Measurements from ENCODE around the gene SOST.

Gene SOST

GRCh38 chr17:43741636-43742035 lies 17.0 kb downstream of the SOST start:
- DNase-seq (ENCODE audit: low read depth in 2 of 2) = no peak

GRCh38 chr17:43740541-43740940 lies 18.1 kb downstream of the SOST start:
- no peak for DNase-seq (ENCODE audit: low read depth in 2 of 2)

- DNase-seq (ENCODE audit: low read depth in 2 of 2) = no peak
Measured at GRCh38 chr17:43737722-43738121, 20.9 kb downstream of the SOST start.

GRCh38 chr17:43736389-43736788 lies 22.2 kb downstream of the SOST start:
- no peak for DNase-seq (ENCODE audit: low read depth in 2 of 2)

- DNase-seq (ENCODE audit: low read depth in 2 of 2) = no peak
Measured at GRCh38 chr17:43734376-43734775, 24.2 kb downstream of the SOST start.

- no peak for DNase-seq (ENCODE audit: low read depth in 2 of 2)
Measured at GRCh38 chr17:43733956-43734355, 24.6 kb downstream of the SOST start.

- DNase-seq (ENCODE audit: low read depth in 2 of 2) = no peak
Measured at GRCh38 chr17:43732958-43733357, 25.6 kb downstream of the SOST start.

- DNase-seq (ENCODE audit: low read depth in 2 of 2) = no peak
Measured at GRCh38 chr17:43728081-43728480, 30.5 kb downstream of the SOST start.

GRCh38 chr17:43723697-43724359 lies 34.8 kb downstream of the SOST start:
- no peak for DNase-seq (ENCODE audit: low read depth in 2 of 2)

GRCh38 chr17:43722870-43723665 lies 35.5 kb downstream of the SOST start:
- DNase-seq (ENCODE audit: low read depth in 2 of 2) = no peak

GRCh38 chr17:43722269-43722619 lies 36.3 kb downstream of the SOST start:
- DNase-seq (ENCODE audit: low read depth in 2 of 2) = no peak

- DNase-seq (ENCODE audit: low read depth in 2 of 2) = no peak
Measured at GRCh38 chr17:43721537-43722268, 36.9 kb downstream of the SOST start.

- peak; percentile 63 to 66 for DNase-seq (ENCODE audit: low read depth in 2 of 2)
Measured at GRCh38 chr17:43720311-43721060, 38.1 kb downstream of the SOST start.

GRCh38 chr17:43719578-43719977 lies 39.0 kb downstream of the SOST start:
- no peak for DNase-seq (ENCODE audit: low read depth in 2 of 2)

GRCh38 chr17:43718544-43718943 lies 40.0 kb downstream of the SOST start:
- DNase-seq (ENCODE audit: low read depth in 2 of 2) = no peak

- DNase-seq (ENCODE audit: low read depth in 2 of 2) = no peak
Measured at GRCh38 chr17:43717913-43718312, 40.7 kb downstream of the SOST start.

- DNase-seq (ENCODE audit: low read depth in 2 of 2) = no peak
Measured at GRCh38 chr17:43714465-43715149, 44.0 kb downstream of the SOST start.

GRCh38 chr17:43713494-43714162 lies 45.0 kb downstream of the SOST start:
- no peak for DNase-seq (ENCODE audit: low read depth in 2 of 2)

GRCh38 chr17:43712397-43712796 lies 46.2 kb downstream of the SOST start:
- DNase-seq (ENCODE audit: low read depth in 2 of 2) = no peak

- no peak for DNase-seq (ENCODE audit: low read depth in 2 of 2)
Measured at GRCh38 chr17:43710101-43710500, 48.5 kb downstream of the SOST start.

- DNase-seq (ENCODE audit: low read depth in 2 of 2) = no peak
Measured at GRCh38 chr17:43709210-43709609, 49.4 kb downstream of the SOST start.

Data from stimulated activated CD4-positive, alpha-beta T cell treated with anti-CD3 and anti-CD28 coated beads, Interleukin-12 subunit alpha, Interleukin-12 subunit beta, amount 100 ng/mL, for 24 hours (primary cell).